ENCODE measurements around the gene CDH22.

DNA sequence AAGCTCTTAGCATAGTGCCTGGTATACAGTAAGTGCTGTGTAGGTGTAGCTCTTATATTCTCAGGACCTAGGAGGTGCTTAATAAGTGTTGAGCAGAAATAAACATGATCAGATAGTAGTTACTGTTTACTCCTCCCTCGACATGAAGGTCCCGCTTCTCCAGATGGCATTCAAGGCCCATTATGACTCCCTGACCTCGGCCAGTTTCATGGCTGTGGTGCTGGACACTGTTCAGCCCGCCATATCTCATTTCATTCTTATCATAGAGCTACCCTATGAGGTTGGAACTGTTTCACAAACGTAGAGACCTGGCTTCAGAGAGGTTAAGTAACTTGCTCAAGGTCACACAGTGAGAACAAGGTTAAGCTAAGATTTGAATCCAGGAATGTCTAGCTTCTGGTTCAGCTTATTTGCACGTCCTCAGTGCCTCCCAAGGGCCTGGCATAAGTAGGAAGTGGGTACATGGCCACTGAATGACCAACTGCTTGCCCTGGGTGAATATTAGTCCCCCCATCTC lies 151.2 kb downstream of the CDH22 start:
- TF ChIP-seq FOXM1 (IDR thresholded peaks at IDR 0.05; ENCODE audit: borderline replicate concordance, low read depth) (no peak), TAF1 (IDR thresholded peaks at IDR 0.05; ENCODE audit: low read depth) (no peak), NFIC (IDR thresholded peaks at IDR 0.05) (no peak), CEBPB (IDR thresholded peaks at IDR 0.05) (no peak), TEAD4 (IDR thresholded peaks at IDR 0.05) (no peak), EP300 (IDR thresholded peaks at IDR 0.05; ENCODE audit: borderline replicate concordance) (no peak)
- TF ChIP-seq, protein P1, sequence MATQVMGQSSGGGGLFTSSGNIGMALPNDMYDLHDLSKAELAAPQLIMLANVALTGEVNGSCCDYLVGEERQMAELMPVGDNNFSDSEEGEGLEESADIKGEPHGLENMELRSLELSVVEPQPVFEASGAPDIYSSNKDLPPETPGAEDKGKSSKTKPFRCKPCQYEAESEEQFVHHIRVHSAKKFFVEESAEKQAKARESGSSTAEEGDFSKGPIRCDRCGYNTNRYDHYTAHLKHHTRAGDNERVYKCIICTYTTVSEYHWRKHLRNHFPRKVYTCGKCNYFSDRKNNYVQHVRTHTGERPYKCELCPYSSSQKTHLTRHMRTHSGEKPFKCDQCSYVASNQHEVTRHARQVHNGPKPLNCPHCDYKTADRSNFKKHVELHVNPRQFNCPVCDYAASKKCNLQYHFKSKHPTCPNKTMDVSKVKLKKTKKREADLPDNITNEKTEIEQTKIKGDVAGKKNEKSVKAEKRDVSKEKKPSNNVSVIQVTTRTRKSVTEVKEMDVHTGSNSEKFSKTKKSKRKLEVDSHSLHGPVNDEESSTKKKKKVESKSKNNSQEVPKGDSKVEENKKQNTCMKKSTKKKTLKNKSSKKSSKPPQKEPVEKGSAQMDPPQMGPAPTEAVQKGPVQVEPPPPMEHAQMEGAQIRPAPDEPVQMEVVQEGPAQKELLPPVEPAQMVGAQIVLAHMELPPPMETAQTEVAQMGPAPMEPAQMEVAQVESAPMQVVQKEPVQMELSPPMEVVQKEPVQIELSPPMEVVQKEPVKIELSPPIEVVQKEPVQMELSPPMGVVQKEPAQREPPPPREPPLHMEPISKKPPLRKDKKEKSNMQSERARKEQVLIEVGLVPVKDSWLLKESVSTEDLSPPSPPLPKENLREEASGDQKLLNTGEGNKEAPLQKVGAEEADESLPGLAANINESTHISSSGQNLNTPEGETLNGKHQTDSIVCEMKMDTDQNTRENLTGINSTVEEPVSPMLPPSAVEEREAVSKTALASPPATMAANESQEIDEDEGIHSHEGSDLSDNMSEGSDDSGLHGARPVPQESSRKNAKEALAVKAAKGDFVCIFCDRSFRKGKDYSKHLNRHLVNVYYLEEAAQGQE (IDR thresholded peaks at IDR 0.05; ENCODE audit: low read depth): no peak
